Adipose tissue (tissue), 3 donors: ENCODE results near the gene FBXW11. TPM values are rescaled to one million over a fixed set of nuclear protein-coding genes. Genes with fewer than 3 reads are reported as not detected.

Source experiments
- H3K27ac ChIP-seq: one replicate; pipeline ENCODE4 v1.5.1; 2013; ENCODE audit warnings: low read depth, low read length
- WGBS, 3 donors: extraction: QIAGEN DNeasy Blood & Tissue Kit; methylation state at CpG; one replicate each; pipeline ENCODE4 v1.1.7; 2013; 5-methylcytosine and 5-hydroxymethylcytosine counted together
- polyA plus RNA-seq, 3 donors: library from polyadenylated mRNA; stranded (reverse); fragments of 200-250 nt; gene quantifications; one replicate each; pipeline ENCODE4 v1.2.3, GENCODE V29; 2013
- donor health status: healthy with polysubstance abuse.
- donor health status: Bipolar disorder and iron deficiency.
- donor health status: healthy.

Gene FBXW11
- 10 to 100 TPM; 12.4 to 19.8 (median 18.0) TPM for polyA plus RNA-seq

DNA sequence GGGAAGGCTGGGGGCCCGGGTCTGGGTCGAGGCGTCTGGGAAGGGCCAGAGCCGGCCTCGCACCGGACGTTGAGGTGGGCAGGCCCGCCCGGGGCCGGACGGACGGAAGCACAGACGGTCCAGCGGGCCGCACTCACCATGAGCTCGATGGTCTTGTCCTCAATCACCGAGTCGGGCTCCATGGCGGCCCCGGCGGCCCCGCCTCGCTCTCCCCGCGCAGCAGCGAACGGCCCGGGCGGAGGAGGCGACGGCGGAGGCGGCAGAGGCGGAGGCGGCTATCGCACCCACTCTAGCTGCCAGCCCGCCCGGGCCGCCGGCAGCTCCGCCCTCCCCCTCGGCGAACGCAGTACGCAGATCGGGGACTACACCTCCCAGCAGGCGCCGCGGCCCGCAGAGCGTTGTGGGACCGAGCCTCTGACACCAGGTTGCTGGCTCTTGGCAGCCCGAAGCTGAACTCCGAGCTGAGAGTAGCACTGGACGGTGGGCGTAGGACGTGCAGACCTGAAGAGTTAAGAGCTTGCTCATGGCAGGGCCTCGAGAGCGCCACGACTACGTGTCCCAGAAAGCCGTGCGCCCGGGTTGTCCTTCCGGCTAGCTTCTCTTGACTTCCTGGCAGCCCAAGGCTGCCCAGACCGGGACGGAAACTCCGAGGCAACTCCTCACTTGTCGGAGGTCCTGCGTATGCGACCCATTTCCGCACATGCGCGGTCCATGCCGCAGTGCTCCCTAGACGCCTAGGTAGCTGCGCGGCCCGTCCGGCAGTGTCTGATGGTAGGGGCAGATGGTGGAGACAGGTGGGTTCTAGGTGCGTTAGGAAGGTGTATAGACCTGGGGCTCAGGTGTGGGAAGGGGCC lies at the start of gene FBXW11:
Gene FBXW11 (minus strand): TSS at position 318 of the 854 bp plus-strand sequence. CDS start 136 bp downstream, at position 182.
- peak within 1 kb of the TSS; percentile 44 for H3K27ac ChIP-seq
- WGBS, 3 donors = 0% methylated on average over 71 to 81 of the region's 81 CpGs

GRCh38 chr5:172055996-172056395 lies 49.6 kb upstream of the FBXW11 start:
- no peak overlapping the region for H3K27ac ChIP-seq
- WGBS, 3 donors = 95 to 99% (median 98%) methylated on average over 3 of the region's 3 CpGs

GRCh38 chr5:172055421-172055820 lies 49.0 kb upstream of the FBXW11 start:
- no peak overlapping the region for H3K27ac ChIP-seq
- 94 to 95% (median 95%) methylated on average over 18 to 19 of the region's 19 CpGs for WGBS, 3 donors

GRCh38 chr5:172054611-172055153 lies 48.2 kb upstream of the FBXW11 start:
- no peak overlapping the region for H3K27ac ChIP-seq
- 88 to 95% (median 93%) methylated on average over 11 of the region's 11 CpGs for WGBS, 3 donors

DNA sequence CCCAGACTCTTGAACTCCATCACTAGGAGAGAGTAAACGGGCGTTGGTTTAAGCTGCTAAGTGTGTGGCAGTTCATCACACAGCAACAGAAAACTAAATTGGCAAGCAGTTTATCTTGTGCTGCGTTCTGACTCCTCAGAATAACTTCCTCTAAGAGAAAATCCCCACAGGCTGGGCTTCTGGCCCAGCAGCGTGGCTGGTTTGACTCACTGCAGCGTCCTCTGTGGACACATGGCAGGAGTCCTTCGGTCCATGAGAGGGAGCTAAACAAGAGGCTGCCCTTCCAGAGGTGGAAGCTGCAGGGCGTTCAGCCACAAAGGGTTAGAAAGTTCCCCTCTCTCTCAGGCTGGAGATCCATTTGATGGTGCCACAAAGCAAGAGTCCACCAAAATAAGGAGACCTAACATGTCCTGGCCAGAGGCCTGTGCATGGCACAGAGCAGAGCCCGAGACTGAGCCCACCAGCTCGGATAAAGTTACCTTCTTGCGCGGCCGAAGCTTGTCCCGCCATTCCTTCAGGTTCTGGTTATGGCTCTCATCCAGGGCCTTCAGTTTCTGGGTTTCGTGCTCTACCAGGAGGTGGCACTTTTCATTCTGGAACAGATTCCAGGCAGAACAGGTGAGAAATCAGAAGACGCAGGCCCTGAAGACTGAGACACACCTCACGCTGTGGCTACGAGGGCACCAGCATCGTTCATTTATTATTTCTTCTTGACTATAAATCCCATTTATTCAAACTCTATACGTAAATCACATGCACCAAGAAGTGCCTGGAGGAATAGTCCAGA lies 46.2 kb upstream of the FBXW11 start:
- 83 to 86% (median 84%) methylated on average over 19 of the region's 19 CpGs for WGBS, 3 donors

DNA sequence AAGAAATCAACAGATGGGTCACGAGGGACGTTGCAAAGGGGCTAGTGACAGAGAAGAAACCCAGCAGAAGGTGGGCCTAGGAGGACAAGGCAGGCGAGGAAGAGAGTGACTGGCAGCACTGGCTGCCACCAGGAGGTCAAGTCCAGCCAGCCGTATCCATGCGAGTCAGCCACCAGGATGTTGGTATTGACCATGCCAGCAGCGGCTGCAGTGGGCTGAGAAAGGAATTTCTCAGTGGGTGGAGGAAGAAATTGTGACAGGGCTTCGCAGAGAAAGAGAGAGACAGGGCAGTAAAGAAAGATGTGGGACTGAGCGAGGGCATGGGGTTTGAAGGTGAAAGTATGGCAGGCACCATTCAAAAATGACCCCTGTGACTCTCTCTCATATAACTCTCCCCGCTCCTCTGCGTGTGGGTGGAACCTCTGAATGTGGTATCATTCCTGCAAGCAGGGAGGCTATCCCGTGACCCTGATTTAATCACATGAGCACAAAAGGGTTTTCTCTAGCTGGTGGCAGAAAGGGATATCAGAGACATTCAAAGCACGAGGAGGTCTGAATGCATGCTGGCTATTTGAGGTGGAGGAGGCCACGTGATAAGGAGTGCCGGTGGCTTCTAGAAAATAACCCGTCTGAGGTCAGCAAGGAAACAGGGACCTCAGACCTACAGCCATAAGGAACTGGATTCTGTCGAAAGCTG lies 45.4 kb upstream of the FBXW11 start:
- H3K27ac ChIP-seq = no peak overlapping the region
- WGBS, 3 donors = 87 to 88% (median 88%) methylated on average over 16 of the region's 16 CpGs

More for the DNA sequence above, 46.2 kb upstream of the FBXW11 start:
- no peak overlapping the region for H3K27ac ChIP-seq

DNA sequence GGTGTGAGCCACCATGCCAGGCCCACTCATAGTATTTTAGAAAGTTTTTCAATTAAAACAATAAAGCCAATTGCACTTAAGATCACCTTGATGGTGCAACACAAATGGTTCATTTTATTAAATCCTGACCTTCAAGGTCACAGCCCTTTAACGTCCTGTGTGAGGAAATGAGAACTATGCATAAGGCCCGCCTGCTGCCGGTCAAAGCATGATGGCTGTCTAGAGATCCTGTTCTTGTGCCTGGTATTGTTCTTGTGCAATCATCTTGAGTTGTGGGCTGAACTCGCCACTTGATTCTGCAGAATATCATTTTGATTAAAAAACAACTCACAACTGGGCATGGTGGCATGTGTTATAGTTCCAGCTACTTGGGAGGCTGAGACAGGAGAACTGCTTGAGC lies 43.6 kb upstream of the FBXW11 start:
- no peak overlapping the region for H3K27ac ChIP-seq
- 59 to 81% (median 75%) methylated on average over 4 of the region's 4 CpGs for WGBS, 3 donors

- 88 to 91% (median 88%) methylated on average over 12 of the region's 12 CpGs for WGBS, 3 donors
- no peak overlapping the region for H3K27ac ChIP-seq
These were observed 42.9 kb upstream of the FBXW11 start for GRCh38 chr5:172049226-172049796.

DNA sequence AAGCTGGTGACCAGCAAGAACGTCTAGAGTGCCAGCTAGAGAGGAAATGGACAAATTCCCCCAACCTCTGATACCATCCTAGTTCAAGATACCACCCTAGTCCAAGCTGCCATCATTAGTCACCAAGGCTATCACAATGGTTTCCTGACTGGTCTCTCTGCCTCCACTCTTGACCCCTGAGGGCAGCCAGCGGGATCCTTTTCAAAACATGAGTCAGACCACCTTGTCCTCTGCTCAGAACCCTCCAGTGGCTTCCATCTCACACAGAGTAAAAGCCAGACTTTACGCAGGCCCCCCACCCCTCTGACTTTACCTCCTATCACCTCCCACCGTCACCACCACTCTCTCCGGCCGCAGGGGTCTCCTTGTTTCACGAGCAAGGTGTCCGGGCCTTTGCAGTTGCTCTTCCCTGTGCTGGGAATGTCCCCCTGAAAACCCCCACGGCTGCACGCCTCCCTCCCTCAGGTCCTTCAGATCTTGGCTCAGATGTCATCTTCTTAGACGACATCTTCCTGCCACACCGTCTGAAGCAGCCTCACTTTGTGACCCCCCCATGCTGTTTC lies 42.2 kb upstream of the FBXW11 start:
- 88 to 93% (median 88%) methylated on average over 12 of the region's 12 CpGs for WGBS, 3 donors
- H3K27ac ChIP-seq = no peak overlapping the region

DNA sequence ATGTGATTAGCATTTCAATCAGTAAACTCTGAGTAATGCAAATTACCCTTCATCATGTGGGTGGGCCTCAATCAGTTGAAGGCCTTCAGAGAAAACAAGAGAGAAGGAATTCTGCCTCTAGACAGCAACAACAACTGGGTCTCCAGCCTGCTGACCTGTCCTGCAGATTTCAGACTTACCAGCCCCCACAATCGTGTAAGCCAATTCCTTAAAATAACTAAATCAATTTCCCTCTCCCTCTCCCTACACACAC lies 41.7 kb upstream of the FBXW11 start:
- no peak overlapping the region for H3K27ac ChIP-seq
- 69 to 86% (median 82%) methylated on average over 1 of the region's 1 CpG for WGBS, 3 donors

DNA sequence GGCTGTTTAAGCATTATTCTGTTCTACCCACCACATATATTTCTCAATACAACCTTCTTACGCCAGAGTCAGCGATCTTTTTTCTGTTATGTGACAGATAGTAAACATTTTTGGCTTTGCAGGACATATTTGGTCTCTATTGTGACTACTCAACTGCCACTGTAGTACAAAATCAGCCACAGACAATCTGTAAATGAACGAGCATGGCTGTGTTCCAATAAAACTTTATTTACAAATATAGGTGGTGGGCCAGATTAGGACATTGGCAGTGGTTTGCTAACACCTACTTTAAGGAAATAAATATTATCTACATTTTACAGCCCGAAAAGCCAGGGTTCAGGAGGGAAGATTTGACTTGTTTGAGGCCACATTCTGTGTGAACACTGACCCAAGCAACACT lies 40.2 kb upstream of the FBXW11 start:
- 80 to 93% (median 85%) methylated on average over 4 of the region's 4 CpGs for WGBS, 3 donors
- no peak overlapping the region for H3K27ac ChIP-seq

DNA sequence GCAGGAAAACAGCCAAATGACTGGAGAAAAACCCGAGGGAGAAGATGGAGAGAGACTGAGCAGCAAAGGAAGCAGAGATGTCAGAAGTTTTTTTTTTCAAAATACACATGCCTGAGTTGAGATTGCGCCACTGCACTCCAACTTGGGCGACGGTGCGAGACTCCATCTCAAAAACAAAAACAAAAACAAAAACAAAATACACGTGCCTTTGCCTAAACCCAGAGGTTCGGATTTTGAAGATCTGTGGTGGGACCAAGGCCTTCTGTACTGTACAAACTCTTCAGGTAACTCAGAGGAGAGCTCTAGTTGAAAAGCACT lies 38.8 kb upstream of the FBXW11 start:
- no peak overlapping the region for H3K27ac ChIP-seq
- WGBS, 3 donors = 56 to 80% (median 60%) methylated on average over 7 of the region's 7 CpGs

- H3K27ac ChIP-seq = no peak overlapping the region
- WGBS, 3 donors = 81 to 87% (median 81%) methylated on average over 14 of the region's 14 CpGs
These were observed 38.3 kb upstream of the FBXW11 start for GRCh38 chr5:172044631-172045314.

- 91 to 96% (median 94%) methylated on average over 13 of the region's 13 CpGs for WGBS, 3 donors
These were observed 37.4 kb upstream of the FBXW11 start for GRCh38 chr5:172043865-172044264.

GRCh38 chr5:172042183-172042582 lies 35.7 kb upstream of the FBXW11 start:
- 92 to 94% (median 93%) methylated on average over 13 of the region's 13 CpGs for whole genome bisulfite sequencing, 3 donors
- no peak overlapping the region for H3K27ac ChIP-seq

More at GRCh38 chr5:172043865-172044264, 37.4 kb upstream of the FBXW11 start:
- H3K27ac ChIP-seq = no peak overlapping the region

GRCh38 chr5:172038167-172038566 lies 31.7 kb upstream of the FBXW11 start:
- H3K27ac ChIP-seq = no peak overlapping the region
- 76 to 94% (median 92%) methylated on average over 3 of the region's 3 CpGs for WGBS, 3 donors

- 33 to 73% (median 40%) methylated on average over 2 of the region's 2 CpGs for WGBS, 3 donors
- H3K27ac ChIP-seq = no peak overlapping the region
These were observed 28.6 kb upstream of the FBXW11 start for GRCh38 chr5:172035049-172035448.
